ENCODE data around the gene UGT2B7. TPM values are rescaled to one million over a fixed set of nuclear protein-coding genes. Genes with fewer than 3 reads are reported as not detected.

Gene UGT2B7
- total and polyA plus RNA-seq, 2 of the 13 experiments (the other 11 are each of a cell fraction or from before 2014, with no cell fraction given) = 26.8 to 41.8 TPM

- Histone ChIP-seq H3K27ac (ENCODE audit: extremely low read length, insufficient read depth, low read length) (no peak overlapping the region), H3K36me3 (replicated peaks in 1 of 2; ENCODE audit: control insufficient read depth in 1 of 2, insufficient read depth in 2 of 2, low read length in 2 of 2) (no peaks in the 10 kb centered on the region), H3K4me2 (ENCODE audit: low read depth, low read length) (no peak overlapping the region), H2AFZ (ENCODE audit: low read length) (no peak overlapping the region), H3K4me3 (replicated peaks in 1 of 3; ENCODE audit: insufficient read depth in 1 of 3, low read depth in 2 of 3, low read length in 3 of 3) (no peak overlapping the region), H3K4me1 (ENCODE audit: insufficient read depth, low read length) (peaks cover 17% of the 10 kb centered on the region), H3K9me3 (ENCODE audit: low read length) (no peaks in the 10 kb centered on the region), H3K27me3 (ENCODE audit: control insufficient read depth in 1 of 2, insufficient read depth in 2 of 2, low read length in 2 of 2) (no peaks in the 10 kb centered on the region), H4K20me1 (ENCODE audit: insufficient read depth, low read length) (no peaks in the 10 kb centered on the region), H3K79me2 (ENCODE audit: insufficient read depth, low read length) (no peaks in the 10 kb centered on the region), H3K9ac (ENCODE audit: insufficient read depth, low read depth, low read length) (no peak overlapping the region)
- no peak for ATAC-seq
- 77% methylated on average over 4 of the region's 4 CpGs for WGBS (ENCODE audit: low lambda C conversion rate)
- ChIA-PET POLR2A (no interaction called here), CTCF (ENCODE audit: low intra/inter-chr PET ratio, low total read pairs) (no interaction called here)
- no peak for DNase-seq (ENCODE audit: low spot score)
- in situ Hi-C loops (cut with HindIII; ENCODE audit: extremely low pct_ligation_motif_present, low pct_unique_long_range_greater_than_20kb) = no loop called here
- TF ChIP-seq CEBPG (CRISPR knock-in tag; IDR thresholded peaks at IDR 0.05) (0 out of 2 replicates have a peak, but pooled peaks have one; percentile 31), HDAC1 (CRISPR knock-in tag; IDR thresholded peaks at IDR 0.05) (no peak), CEBPB (IDR thresholded peaks at IDR 0.05; ENCODE audit: borderline replicate concordance, low read depth, low read length) (peak; percentile 53; the same call in 1 of the 2 replicates), ATF4 (CRISPR knock-in tag; IDR thresholded peaks at IDR 0.05) (peak in 1 of 2 experiments; percentile 74; a peak in 2 of 4 replicates), BCL6 (CRISPR knock-in tag; IDR thresholded peaks at IDR 0.05) (0 out of 2 replicates have a peak, but pooled peaks have one; percentile 25), ATF7 (IDR thresholded peaks at IDR 0.05) (peak; percentile 46; the same call in 1 of the 2 replicates), ATF7 (CRISPR knock-in tag; IDR thresholded peaks at IDR 0.05) (no peak), MTA1 (CRISPR knock-in tag; IDR thresholded peaks at IDR 0.05; ENCODE audit: borderline replicate concordance) (no peak), ATRX (CRISPR knock-in tag; IDR thresholded peaks at IDR 0.05; ENCODE audit: borderline replicate concordance) (no peak), BRCA1 (CRISPR knock-in tag; IDR thresholded peaks at IDR 0.05) (no peak)
- no peak for FAIRE-seq
- intact Hi-C loops (cut with micrococcal nuclease; ENCODE audit: unreplicated experiment) = no loop called here
- BruUV-seq (replicated peaks) = no TSS peak
Measured at GRCh38 chr4:69154021-69154420, 57.7 kb downstream of the UGT2B7 start.
